Measurements from ENCODE around the gene NMNAT2.

DNA sequence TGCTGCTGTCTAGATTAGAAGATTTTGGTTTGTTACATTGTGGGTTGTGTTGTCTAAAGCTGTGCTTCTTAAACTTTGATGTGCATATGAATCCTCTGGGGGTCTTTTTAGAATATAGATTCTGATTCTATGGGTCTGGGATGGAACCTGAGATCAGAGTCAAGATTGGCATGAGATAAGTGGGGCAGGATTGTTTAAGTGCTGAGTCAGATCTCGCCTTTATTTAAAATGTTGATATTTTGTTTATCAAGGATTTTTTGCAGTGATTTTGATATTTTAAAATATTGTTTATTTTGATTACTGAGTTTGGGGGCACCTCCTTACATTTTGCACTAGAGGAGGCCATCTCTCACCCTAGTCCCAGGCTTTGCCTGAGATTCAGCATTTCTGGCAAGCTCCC lies 117.4 kb downstream of the NMNAT2 start:
- TF ChIP-seq EP300 (IDR thresholded peaks at IDR 0.05) (no peak), CTCF (IDR thresholded peaks at IDR 0.05) (no peak)
